CD4-positive, alpha-beta T cell treated with Interleukin-6 at 100 ng/mL for 8 hours (primary cell): ENCODE measurements around the gene FDX2.

Experiments
- DNase-seq: peaks from one replicate; pipeline ENCODE4 v3.0.0-alpha.2; 2020; ENCODE audit warnings: mixed read lengths, low spot score

The FDX2 gene

GRCh38 chr19:10332965-10333757 is 17.3 kb upstream of the FDX2 start, which contains the start of gene RAVER1:
Gene RAVER1, minus strand, starts transcription at chr19:10333529. Its CDS starts 22 bp downstream, at chr19:10333507.
- DNase-seq: peak; percentile 98

- no peak for DNase-seq
Measured at GRCh38 chr19:10332158-10332964, 16.5 kb upstream of the FDX2 start.

DNA sequence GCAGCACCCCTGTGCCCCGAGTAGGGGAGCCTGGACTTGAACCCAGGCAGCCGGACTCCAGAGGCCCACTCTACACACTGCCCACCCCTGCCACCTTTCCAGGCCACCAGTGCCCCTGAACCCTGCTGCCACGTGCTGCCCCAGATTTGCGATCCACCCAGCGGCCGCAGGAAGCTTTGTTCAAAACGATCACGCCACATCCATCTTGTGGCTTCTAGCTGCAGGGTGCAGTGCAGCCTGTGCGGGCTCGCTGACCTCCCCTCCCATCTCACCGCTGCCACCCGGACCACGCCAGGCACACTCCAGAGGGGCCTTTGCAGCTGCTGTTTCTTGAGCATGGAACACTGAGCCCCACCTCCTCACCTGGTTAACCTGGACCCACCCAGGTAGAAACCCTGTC is 13.7 kb upstream of the FDX2 start:
- no peak for DNase-seq

GRCh38 chr19:10328558-10329429 is 13.0 kb upstream of the FDX2 start:
- DNase-seq: no peak

GRCh38 chr19:10327793-10328192 is 12.0 kb upstream of the FDX2 start:
- DNase-seq: no peak

DNA sequence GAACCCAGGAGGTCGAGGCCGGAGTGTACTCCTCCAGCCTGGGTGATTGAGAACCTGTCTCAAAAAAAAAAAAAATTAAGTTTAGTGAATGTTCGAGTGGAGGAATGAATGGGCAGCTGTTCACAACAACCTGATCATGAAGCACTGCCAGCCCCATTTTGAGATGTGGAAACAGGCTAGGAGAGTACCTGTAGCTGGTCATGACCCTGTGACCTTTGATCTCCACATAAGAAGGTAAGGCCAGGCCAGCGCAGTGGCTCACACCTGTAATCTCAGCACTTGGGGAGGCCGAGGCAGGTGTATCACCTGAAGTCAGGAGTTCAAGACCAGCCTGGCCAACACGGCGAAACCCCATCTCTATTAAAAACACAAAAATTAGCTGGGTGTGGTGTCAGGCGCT is 9.9 kb upstream of the FDX2 start:
- DNase-seq: no peak

DNA sequence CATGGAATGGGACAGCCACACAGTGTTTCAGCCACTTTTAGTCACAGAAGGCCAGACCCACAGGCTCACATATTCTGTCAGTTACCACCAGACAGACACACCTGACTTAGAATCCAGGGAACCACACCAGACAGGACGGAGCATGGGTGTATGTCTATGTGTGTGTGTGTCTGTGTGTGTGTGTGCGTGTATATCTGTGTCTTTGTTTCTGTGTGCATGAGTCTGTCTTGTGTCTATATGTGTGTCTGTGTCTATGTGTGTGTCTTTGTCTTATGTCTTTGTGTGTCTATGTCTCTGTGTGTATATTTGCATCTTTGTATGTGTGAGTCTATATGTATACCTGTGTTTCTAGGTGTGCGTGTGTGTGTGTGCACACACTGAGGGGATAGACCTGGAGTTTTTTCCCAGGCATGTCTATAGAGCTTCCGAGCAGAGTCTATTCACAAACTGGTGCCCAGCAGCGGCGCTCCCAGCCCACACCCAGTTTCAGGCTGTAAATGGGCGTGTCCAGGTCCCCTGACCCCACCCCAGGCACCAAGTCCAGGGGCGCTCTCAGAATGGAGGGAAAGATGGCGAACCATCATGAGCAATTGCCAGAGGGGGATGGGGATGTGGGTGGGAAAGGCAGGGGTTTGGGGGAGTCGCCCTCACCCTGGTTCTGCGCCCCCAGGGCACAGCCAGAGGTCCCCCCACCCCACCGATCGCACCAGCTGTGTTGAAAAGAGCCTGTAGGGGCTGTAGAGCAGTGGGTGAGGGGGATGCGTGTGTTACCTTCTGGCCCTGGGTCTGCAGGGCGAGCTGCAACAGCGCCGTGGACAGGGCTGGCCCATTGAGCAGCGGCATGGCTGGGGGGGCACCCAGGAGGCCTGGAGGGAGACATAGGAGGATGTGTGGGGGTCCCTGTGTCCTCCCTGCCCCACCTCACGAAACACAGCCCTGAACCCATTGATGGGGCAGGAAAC is 6.3 kb upstream of the FDX2 start:
- no peak for DNase-seq

- DNase-seq: no peak
Measured at GRCh38 chr19:10321417-10321797, 5.6 kb upstream of the FDX2 start.

DNA sequence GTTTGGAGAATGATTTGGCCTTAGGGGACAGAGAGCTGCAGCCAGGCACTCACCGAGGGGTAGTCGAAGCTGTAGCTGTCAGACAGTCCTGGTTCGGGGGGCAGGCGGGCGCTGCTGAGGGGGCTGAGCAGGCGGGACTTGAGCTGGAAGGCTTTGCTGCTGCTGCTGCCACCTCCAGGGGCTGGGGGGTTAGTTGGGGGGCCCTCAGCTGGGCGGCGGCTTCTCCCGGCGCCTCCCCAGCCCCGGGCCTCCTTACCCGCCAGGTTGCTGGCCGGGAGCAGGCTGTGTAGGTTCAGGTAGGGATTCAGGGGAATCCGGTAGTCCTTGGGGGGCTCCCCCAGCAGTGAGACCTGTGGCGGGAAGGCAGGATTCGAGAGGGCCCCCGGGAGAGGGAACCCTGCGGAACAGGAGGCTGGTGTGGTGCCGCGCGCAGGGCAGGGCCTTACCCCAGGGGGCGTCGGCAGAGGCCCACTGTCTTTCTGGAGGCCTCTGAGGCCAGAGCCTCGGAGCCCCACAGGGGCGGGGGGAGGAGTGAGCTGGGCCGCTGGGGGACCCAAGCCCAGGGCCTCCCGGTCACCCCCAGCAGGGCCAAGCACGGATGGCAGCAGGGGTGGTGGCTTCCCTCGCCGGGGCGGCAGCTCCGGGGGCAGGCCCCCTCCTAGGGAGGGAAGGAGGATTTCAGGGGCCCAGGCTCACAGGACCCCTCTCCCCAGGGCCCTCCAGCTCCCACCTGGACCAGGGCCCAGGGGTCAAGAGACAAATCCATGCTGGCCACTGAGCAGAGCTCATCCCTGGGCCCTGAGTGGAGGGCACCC is 5.0 kb upstream of the FDX2 start:
- DNase-seq: no peak

DNA sequence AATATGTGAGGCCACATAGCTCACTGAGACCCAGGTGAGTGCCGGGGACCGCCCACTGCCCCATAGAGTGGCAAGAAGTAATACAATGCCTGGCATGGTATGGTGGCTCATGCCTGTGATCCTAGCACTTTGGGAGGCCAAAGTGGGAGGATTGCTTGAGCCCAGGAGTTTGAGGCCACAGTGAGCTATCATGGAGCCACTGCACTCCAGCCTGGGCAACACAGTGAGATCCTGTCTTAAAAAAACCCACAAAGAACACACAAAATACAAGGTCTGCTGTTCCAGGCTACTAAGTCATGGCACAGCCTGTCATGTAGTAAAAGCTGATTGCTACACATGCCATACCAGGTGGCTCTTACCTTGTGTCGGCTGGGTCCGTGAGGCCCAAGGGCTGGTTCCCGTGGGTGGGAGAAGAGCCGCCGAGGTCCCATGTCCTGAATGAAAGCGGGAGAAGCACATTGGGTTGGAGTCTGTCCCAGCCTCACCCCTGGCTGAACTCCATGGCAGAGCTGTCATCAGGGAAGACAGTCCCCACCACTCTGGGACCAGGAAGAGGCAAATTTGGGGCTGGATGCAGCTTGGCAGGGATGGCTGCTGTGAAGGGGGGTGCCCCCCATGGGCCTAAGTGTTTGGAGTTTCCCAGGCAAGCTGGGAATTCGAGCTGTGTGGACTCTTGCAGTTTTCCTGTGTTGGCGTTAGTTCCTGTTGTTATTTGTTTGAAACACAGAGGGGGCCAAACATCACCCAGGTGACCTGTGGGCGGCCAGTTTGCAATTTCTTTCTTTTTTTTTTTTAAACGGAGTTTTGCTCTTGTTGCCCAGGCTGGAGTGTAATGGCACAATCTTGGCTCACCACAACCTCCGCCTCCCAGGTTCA is 3.2 kb upstream of the FDX2 start:
- DNase-seq: no peak

DNA sequence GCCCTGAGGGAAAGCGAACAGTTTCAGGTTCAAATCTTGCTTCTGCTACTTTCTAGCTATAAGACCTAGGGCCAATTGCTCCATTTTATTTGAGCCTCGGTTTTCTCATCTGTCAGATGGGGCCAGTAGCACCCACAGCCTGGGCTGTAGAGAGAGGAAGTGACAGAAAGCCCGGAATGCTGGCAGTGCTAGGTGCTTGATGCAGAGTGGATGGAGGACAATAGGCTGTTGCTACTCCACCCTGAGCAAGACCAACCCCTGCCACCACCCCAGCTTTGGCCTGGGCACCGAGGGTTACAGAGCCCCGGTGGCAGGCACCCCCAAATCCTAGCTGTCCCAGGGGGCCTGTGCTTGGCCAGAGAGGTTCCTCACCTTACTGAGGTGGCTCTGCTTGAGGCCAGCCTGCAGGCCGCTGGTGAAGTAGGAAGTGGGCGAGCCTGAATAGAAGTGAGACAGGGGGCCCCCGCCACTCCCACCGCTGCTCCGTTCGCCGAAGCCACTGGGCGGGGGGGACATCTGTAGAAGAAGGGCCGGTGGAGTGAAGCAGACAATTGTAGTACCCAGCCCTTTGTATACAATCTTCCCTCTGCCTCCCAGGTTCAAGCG is 2.1 kb upstream of the FDX2 start:
- DNase-seq: no peak

GRCh38 chr19:10317045-10317856 is 1.4 kb upstream of the FDX2 start:
- DNase-seq: no peak

- no peak for DNase-seq
Measured at GRCh38 chr19:10316229-10317044, 622 bp upstream of the FDX2 start.

GRCh38 chr19:10309423-10309822 is 6.4 kb downstream of the FDX2 start, which contains the start of gene ZGLP1:
Gene ZGLP1, minus strand, starts transcription at chr19:10309815.
- no peak for DNase-seq

DNA sequence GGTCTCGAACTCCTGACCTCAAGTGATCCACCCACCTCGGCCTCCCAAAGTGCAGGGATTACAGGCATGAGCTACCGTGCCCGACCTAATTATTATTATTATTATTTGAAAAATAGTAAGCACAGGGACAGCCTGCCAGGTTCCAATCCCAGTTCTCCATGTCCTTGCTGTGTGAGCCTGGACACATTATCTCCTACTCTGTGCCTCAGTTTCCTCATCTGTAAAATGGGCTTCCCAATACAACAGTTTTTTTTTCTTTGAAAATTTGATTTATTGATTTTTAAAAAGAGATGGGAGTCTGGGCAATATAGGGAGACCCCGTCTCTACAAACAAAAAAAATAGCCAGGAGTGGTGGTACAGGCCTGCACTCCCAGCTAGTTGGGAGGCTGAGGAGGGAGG is 9.5 kb downstream of the FDX2 start:
- no peak for DNase-seq

DNA sequence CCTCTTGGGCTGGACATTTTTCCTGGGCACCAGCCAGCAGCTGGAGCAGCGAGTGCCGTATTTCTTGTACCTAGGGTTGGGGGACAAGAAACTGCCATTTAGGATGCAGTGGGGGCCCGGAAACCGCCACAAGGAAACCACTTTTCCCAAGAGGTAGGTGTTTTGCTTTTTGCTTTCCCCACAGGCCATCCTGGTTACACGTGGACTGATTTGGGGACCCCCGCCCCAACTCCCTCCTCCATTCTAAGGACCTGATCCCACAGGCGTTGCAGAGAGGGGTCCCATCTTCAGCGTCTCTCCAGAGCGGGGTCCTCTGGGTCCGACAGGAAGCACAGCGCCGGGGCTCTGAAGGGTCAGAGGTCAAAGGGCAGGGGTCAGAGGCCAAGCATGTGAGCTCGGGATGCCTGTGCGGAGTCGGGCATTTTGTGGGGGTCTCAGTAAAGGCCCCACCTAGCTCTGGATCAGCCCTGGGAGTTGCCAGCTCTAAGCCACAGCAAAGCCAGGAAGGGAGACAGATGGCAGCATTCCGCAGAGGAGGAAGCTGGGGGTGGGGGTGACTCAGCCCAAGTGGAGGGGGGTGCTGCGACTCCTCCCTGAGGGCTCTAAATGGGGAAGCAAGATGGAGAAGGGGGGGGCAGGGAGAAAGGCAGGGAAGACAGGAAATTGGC is 10.5 kb downstream of the FDX2 start:
- no peak for DNase-seq
